Esophagus muscularis mucosa (tissue), 4 donors: Measurements from ENCODE around the gene MTG1. TPM values are rescaled to one million over a fixed set of nuclear protein-coding genes. Genes with fewer than 3 reads are reported as not detected.
A peak's percentile ranks its signal among the peaks of the same experiment; 100 is the strongest.

Source experiments
- DNase-seq: peaks from one replicate; pipeline ENCODE4 v3.0.0-alpha.2; 2017; ENCODE audit errors: extremely low spot score
- H3K27ac ChIP-seq, 4 donors: fragments of 200-600 bp; sonication (generic); replicated peaks in 1 of 4; 1 replicate in 3 of 4; 2 replicates in 1 of 4; pipeline ENCODE4 v1.5.1; 2016 to 2019; ENCODE audit warnings: mild to moderate bottlenecking in 1 of 4
- H3K27me3 ChIP-seq, 4 donors: fragments of 200-600 bp; sonication (generic); one replicate each; pipeline versions ENCODE4 v1.5.1 to v1.6.0; 2016 to 2019
- H3K36me3 ChIP-seq, 4 donors: fragments of 200-600 bp; sonication (generic); one replicate each; pipeline ENCODE4 v1.5.1; 2016 to 2019
- H3K4me1 ChIP-seq, 4 donors: fragments of 200-600 bp; sonication (generic); one replicate each; pipeline ENCODE4 v1.5.1; 2016 to 2019
- H3K4me3 ChIP-seq, 4 donors: fragments of 200-600 bp; sonication (generic); 1 replicate in 2 of 4; 2 replicates in 2 of 4; pipeline ENCODE4 v1.5.1; 2016 to 2019; ENCODE audit warnings: mild to moderate bottlenecking in 4 of 4, moderate library complexity in 1 of 4
- H3K9me3 ChIP-seq, 4 donors: fragments of 200-600 bp; sonication (generic); 1 replicate in 3 of 4; 2 replicates in 1 of 4; pipeline ENCODE4 v1.5.1; 2016 to 2019
- CTCF ChIP-seq, 3 experiments: fragments of 200-600 bp in 2 of 3; fragments of 450-650 bp in 1 of 3; sonication (generic) in 2 of 3; IDR thresholded peaks; one replicate each; pipeline ENCODE4 v1.5.1; 2017 to 2019; ENCODE audit warnings: antibody characterized with exemption in 3 of 3, mild to moderate bottlenecking in 2 of 3, moderate library complexity in 1 of 3
- EP300 ChIP-seq: sonication (generic); formaldehyde crosslinking; IDR thresholded peaks from one replicate; pipeline ENCODE4 v1.6.1; 2017; ENCODE audit warnings: antibody characterized with exemption
- POLR2A ChIP-seq: fragments of 450-650 bp; IDR thresholded peaks from one replicate; pipeline ENCODE4 v1.6.1; 2017; ENCODE audit warnings: antibody characterized with exemption, moderate library complexity, mild to moderate bottlenecking, low read depth
- POLR2AphosphoS5 ChIP-seq, 2 donors: sonication (generic); formaldehyde crosslinking; IDR thresholded peaks; one replicate each; pipeline ENCODE4 v1.6.1; 2017; ENCODE audit warnings: antibody characterized with exemption in 2 of 2
- WGBS: methylation state at CpG from one replicate; pipeline ENCODE4 v1.1.5; 2018; 5-methylcytosine and 5-hydroxymethylcytosine counted together
- intact Hi-C: fragments of 100-400 bp; cut with DNase I; formaldehyde crosslinking; loops from one replicate; pipeline ENCODE4 v1.15.1; 2023
- total RNA-seq, 4 donors: library from RNA; depleted of rRNA; stranded (reverse); fragments of >200 nt; gene quantifications; one replicate each; pipeline versions ENCODE4 v1.1.0 to v1.2.1, GENCODE V29; 2016

MTG1 gene
- total RNA-seq, 4 donors from 2014 or later, result 12.6 to 23.6 (median 15.9) TPM

- intact Hi-C loops, result no loop called here
- WGBS, result 76% methylated on average over 7 of the region's 11 CpGs
- no peak within 1 kb of the TSS for H3K4me3 ChIP-seq
- peaks cover 0 to 9% (median 0%) of the 10 kb centered on the region in 4 donors for H3K36me3 ChIP-seq
- TF ChIP-seq POLR2AphosphoS5 (IDR thresholded peaks at IDR 0.05) (no peak), POLR2A (no peak), EP300 (no peak), CTCF (IDR thresholded peaks at IDR 0.05) (no peak)
- H3K27me3 ChIP-seq, result no peaks in the 10 kb centered on the region
- peak; percentile 78 for DNase-seq
- no peaks in the 10 kb centered on the region for H3K4me1 ChIP-seq
- no peak within 1 kb of the TSS for H3K27ac ChIP-seq
- peaks cover 0 to 6% (median 5%) of the 10 kb centered on the region in 4 donors for H3K9me3 ChIP-seq
Observed at GRCh38 chr10:133453516-133454203, 59.7 kb downstream of the MTG1 start, which contains the start of gene SCART1. Gene SCART1 (plus strand): TSS chr10:133453945. CDS start chr10:133453998, 53 bp downstream.

DNA sequence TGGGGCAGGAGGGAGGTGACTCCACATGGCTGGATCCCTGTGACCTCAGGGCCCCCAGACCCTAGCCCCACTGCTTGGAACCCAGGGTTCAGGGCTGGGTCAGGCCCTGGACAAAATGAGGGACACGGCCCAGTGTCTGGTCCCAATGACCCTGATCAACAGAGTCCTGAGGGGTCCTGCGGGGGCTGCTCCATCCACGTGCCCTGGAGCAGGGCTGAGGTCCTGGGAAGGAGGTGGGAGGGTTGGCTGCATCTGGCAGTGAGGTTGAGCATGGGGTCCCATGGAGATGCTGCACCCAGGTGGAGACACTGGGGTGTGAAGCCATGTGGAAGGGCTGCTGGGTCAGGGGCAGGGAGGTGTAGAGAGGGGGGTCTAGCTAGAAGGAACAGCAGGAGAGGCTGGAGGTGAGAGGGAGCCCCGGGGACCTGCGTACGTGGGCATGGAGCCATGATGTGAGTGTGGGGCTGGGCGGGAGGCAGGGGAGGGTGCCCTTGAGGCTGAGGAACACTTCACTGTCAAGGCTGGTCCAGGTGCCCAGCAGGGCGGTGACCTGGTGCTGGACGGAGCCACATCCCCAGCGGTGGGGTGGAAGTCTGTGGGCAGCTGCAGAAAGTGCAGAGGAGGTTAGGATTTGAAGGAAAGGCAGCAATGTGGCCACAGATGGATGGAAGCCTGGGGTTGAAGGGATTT lies 60.4 kb downstream of the MTG1 start:
- Histone ChIP-seq H3K36me3 (peaks cover 0 to 9% (median 0%) of the 10 kb centered on the region in 4 donors), H3K4me1 (no peaks in the 10 kb centered on the region), H3K4me3 (no peak overlapping the region), H3K27ac (no peak overlapping the region), H3K9me3 (peaks cover 0 to under 1% (median 0%) of the 10 kb centered on the region in 4 donors), H3K27me3 (no peaks in the 10 kb centered on the region)
- DNase-seq, result peak; percentile 75
- no peak for TF ChIP-seq POLR2AphosphoS5 (IDR thresholded peaks at IDR 0.05)
- no peak for TF ChIP-seq POLR2A
- no peak for TF ChIP-seq EP300
- no peak for TF ChIP-seq CTCF (IDR thresholded peaks at IDR 0.05)
- WGBS, result 82% methylated on average over 9 of the region's 10 CpGs
- intact Hi-C loops, result no loop called here

GRCh38 chr10:133455196-133455595 lies 61.2 kb downstream of the MTG1 start:
- WGBS, result 77% methylated on average over 5 of the region's 5 CpGs
- intact Hi-C loops, result no loop called here

DNA sequence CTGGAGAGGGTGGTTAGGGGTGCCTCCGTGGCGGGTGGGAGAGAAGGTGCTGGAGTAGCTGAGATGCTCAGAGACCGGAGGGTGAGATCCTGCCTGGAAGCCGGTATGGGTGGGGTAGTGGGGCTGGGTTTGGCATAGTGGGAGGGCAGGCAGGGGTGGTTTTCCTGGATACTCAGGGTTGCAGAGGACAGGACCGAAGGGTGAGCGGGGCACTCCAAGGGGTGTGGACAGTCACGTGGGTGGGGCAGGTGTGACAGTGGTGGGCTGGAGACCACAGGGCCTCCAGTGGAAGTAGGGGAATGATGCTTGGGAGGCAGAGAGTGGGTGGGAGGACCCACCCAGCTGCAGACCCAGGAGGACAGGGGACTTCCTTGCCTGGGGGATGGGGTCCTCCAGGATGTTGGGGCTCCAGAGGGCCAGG lies 61.7 kb downstream of the MTG1 start:
- Histone ChIP-seq H3K4me1 (no peaks in the 10 kb centered on the region), H3K4me3 (no peak overlapping the region), H3K27me3 (no peaks in the 10 kb centered on the region), H3K36me3 (peaks cover 0 to 14% (median 0%) of the 10 kb centered on the region in 4 donors), H3K9me3 (no peaks in the 10 kb centered on the region), H3K27ac (no peak overlapping the region)
- peak; percentile 81 for DNase-seq
- TF ChIP-seq CTCF (IDR thresholded peaks at IDR 0.05), result no peak
- no peak for TF ChIP-seq POLR2A
- TF ChIP-seq POLR2AphosphoS5 (IDR thresholded peaks at IDR 0.05), result no peak
- TF ChIP-seq EP300, result no peak
- intact Hi-C loops, result no loop called here
- 84% methylated on average over 7 of the region's 7 CpGs for WGBS

More at GRCh38 chr10:133455196-133455595, 61.2 kb downstream of the MTG1 start:
- Histone ChIP-seq H3K27ac (no peak overlapping the region), H3K36me3 (peaks cover 0 to 14% (median 0%) of the 10 kb centered on the region in 4 donors), H3K27me3 (no peaks in the 10 kb centered on the region), H3K9me3 (no peaks in the 10 kb centered on the region), H3K4me3 (no peak overlapping the region), H3K4me1 (no peaks in the 10 kb centered on the region)
- TF ChIP-seq CTCF (IDR thresholded peaks at IDR 0.05) (no peak), EP300 (no peak), POLR2A (no peak), POLR2AphosphoS5 (IDR thresholded peaks at IDR 0.05) (no peak)
- DNase-seq, result peak; percentile 45
